Fibroblast of lung (primary cell): ENCODE measurements around the gene ASXL2.

Experiments
- EZH2 ChIP-seq: IDR thresholded peaks from 2 replicates; pipeline ENCODE4 v1.5.1; 2012; ENCODE audit warnings: low read length, control low read depth, mild to moderate bottlenecking; ENCODE audit errors: missing control alignments
- TF ChIP-seq, protein P1 (sequence below), 2 donors: IDR thresholded peaks in 1 of 2; conservative IDR thresholded peaks in 1 of 2; 1 replicate in 1 of 2; 2 replicates in 1 of 2; pipeline ENCODE4 v1.5.1; 2011 to 2012; ENCODE audit warnings: low read length in 2 of 2, control low read depth in 1 of 2, inconsistent platforms in 1 of 2, low read depth in 1 of 2, mild to moderate bottlenecking in 1 of 2

DNA sequence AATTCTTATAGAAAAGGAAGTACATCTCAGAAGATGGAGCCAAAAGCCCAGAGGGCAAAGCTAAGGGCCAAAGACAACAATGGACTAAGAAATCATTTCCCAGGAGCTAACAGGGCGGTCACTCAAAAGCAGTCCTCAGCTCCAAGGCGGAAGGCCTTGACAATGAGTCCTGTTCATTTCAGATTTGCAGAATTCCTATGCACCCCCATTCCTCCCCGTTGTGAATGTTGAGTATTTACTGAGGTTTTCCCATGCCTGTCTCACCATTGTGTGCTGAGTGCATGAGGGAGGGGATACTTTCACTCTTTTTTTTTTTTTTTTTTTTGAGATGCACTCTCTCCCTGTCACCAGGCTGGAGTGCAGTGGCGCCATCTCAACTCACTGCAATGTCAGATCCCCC is 186.1 kb downstream of the ASXL2 start:
- TF ChIP-seq, protein P1, sequence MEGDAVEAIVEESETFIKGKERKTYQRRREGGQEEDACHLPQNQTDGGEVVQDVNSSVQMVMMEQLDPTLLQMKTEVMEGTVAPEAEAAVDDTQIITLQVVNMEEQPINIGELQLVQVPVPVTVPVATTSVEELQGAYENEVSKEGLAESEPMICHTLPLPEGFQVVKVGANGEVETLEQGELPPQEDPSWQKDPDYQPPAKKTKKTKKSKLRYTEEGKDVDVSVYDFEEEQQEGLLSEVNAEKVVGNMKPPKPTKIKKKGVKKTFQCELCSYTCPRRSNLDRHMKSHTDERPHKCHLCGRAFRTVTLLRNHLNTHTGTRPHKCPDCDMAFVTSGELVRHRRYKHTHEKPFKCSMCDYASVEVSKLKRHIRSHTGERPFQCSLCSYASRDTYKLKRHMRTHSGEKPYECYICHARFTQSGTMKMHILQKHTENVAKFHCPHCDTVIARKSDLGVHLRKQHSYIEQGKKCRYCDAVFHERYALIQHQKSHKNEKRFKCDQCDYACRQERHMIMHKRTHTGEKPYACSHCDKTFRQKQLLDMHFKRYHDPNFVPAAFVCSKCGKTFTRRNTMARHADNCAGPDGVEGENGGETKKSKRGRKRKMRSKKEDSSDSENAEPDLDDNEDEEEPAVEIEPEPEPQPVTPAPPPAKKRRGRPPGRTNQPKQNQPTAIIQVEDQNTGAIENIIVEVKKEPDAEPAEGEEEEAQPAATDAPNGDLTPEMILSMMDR (conservative IDR thresholded peaks at IDR 0.05 in 1 of 2, IDR thresholded peaks at IDR 0.05 in 1 of 2; ENCODE audit: low read depth in 1 of 2, low read length in 2 of 2) = no peak
- TF ChIP-seq EZH2 = no peak
